ENCODE results near the gene DUSP2. TPM values are rescaled to one million over a fixed set of nuclear protein-coding genes. Genes with fewer than 3 reads are reported as not detected.

The DUSP2 gene
- total and polyA plus RNA-seq, 9 of the 15 experiments (the other 6 are each of a cell fraction or from before 2014, with no cell fraction given), result 0.04 to 0.18 TPM; not detected in 7

- H3K4me3 ChIP-seq, result no peak overlapping the region
- H3K27ac ChIP-seq (ENCODE audit: extremely low read depth, low read depth, low read length), result no peak overlapping the region
- H3K9me3 ChIP-seq (replicated peaks; ENCODE audit: control insufficient read depth, insufficient read depth, low read depth, low read length), result no peaks in the 10 kb centered on the region
- H3K27me3 ChIP-seq (ENCODE audit: control insufficient read depth in 2 of 2, insufficient read depth in 2 of 2, low read length in 2 of 2), result peaks cover 0 to 53% of the 10 kb centered on the region in 2 experiments; a peak in 3 of 5 replicates
- in situ Hi-C loops (cut with MboI) (no loop called here), intact Hi-C loops (cut with micrococcal nuclease) (no loop called here)
- CTCF ChIA-PET (ENCODE audit: low intra/inter-chr PET ratio), result no interaction called here
- FAIRE-seq, result no peak
- 2% methylated on average over 8 of the region's 8 CpGs for whole genome bisulfite sequencing (ENCODE audit: insufficient coverage, low coverage, missing lambda C conversion rate)
- TF ChIP-seq ZBTB1 (CRISPR knock-in tag; IDR thresholded peaks at IDR 0.05; ENCODE audit: borderline replicate concordance, low read depth) (no peak), DIDO1 (tag; IDR thresholded peaks at IDR 0.05; ENCODE audit: low read depth) (no peak), DEAF1 (CRISPR knock-in tag; IDR thresholded peaks at IDR 0.05) (no peak)
- DNase-seq (ENCODE audit: extremely low read depth in 1 of 4, low spot score in 3 of 4), result no peak
- no peak overlapping the region for H3K4me2 ChIP-seq (ENCODE audit: insufficient read depth, low read length)
- no peaks in the 10 kb centered on the region for H4K20me1 ChIP-seq (replicated peaks; ENCODE audit: control insufficient read depth, insufficient read depth, low read length)
- H3K4me1 ChIP-seq (replicated peaks in 1 of 2; ENCODE audit: control insufficient read depth in 2 of 2, insufficient read depth in 2 of 2, low read length in 2 of 2), result peaks cover 0 to 5% of the 10 kb centered on the region in 2 experiments; a peak in 2 of 5 replicates
- POLR2A ChIA-PET, result no interaction called here
- no peak for ATAC-seq
- H3K36me3 ChIP-seq (ENCODE audit: control insufficient read depth, insufficient read depth, low read length), result no peaks in the 10 kb centered on the region
- BruUV-seq (replicated peaks), result no TSS peak
- H3K79me2 ChIP-seq (ENCODE audit: control insufficient read depth, insufficient read depth, low read length), result no peaks in the 10 kb centered on the region
- no peak overlapping the region for H3K9ac ChIP-seq (ENCODE audit: insufficient read depth in 1 of 2, low read depth in 2 of 2, low read length in 2 of 2)
- no peaks in the 10 kb centered on the region for H3K9me1 ChIP-seq (ENCODE audit: control insufficient read depth, insufficient read depth, low read length)
- H2AFZ ChIP-seq (ENCODE audit: low read depth, low read length), result no peak overlapping the region
Measured at GRCh38 chr2:96105994-96106715, 39.1 kb downstream of the DUSP2 start.

Measured in K562 (cell line).